ENCODE results near the gene RPRML. TPM values are rescaled to one million over a fixed set of nuclear protein-coding genes. Genes with fewer than 3 reads are reported as not detected.

The RPRML gene
- total and polyA plus RNA-seq, 2 donors (not counting 1 experiment from before 2014, with no cell fraction given): 0.89 TPM; not detected in 1

DNA sequence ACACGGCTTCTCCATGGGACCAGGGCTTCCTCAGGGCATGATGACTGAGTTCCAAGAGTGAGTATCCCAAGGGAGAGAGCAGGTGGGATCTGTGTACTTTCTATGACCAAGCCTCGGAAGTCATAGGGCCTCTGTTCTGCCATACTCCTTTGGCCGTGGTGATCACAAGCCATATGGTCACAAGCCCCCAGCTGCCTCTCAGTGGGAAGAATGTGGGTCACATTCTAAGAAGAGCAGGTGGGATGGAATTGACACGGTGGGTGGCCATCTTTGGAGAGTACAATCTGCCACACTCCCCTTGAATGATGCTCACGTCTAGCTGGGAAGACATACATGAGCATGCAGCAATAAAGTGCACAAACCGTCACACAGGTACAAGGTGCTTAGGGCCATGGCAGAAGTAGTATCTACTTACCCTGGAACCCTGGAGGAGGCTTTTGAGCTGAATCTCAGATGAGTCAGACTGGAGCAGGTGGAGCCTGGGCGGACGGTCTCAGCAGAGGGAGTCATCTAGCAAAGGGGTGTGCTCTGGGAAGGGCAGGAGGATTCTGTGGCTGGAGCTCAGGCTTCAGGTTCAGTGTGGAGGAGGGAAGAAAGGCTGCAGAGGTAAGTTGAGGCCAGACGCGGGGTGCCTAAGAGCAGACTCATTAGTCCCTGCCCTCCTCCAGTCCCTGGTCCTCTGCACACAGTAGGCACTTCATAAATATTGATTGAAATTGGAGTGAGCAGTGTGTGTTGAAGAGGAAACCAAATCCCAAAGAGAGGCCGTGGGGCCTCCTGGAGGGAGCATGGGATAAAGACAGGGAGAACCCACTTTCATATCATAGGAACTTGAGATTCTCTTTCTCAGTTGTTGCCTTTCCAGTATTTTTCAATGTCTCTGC is 29.5 kb downstream of the RPRML start:
- intact Hi-C loops (cut with micrococcal nuclease): no loop called here
- Histone ChIP-seq H2AFZ (ENCODE audit: insufficient read depth, low read depth, low read length, poor library complexity, severe bottlenecking) (no peak overlapping the region), H3K27me3 (replicated peaks in 1 of 4; ENCODE audit: control extremely low read depth in 1 of 4, control insufficient read depth in 3 of 4, insufficient read depth in 4 of 4, low read length in 3 of 4) (no peaks in the 10 kb centered on the region), H3K4me1 (ENCODE audit: control insufficient read depth in 2 of 2, insufficient read depth in 2 of 2, low read length in 2 of 2) (no peaks in the 10 kb centered on the region), H3K79me2 (ENCODE audit: control insufficient read depth, insufficient read depth, low read length) (no peaks in the 10 kb centered on the region), H3K4me3 (ENCODE audit: control extremely low read depth in 1 of 5, extremely low read depth in 1 of 5, insufficient read depth in 1 of 5, low read depth in 2 of 5, low read length in 4 of 5) (no peak overlapping the region), H3K9me3 (ENCODE audit: control extremely low read depth in 1 of 3, control insufficient read depth in 2 of 3, insufficient read depth in 1 of 3, low read length in 2 of 3) (no peaks in the 10 kb centered on the region), H3K4me2 (replicated peaks; ENCODE audit: low read depth, low read length, poor library complexity, severe bottlenecking) (no peak overlapping the region), H3K27ac (ENCODE audit: low read length in 2 of 2) (no peak overlapping the region), H3K36me3 (replicated peaks in 1 of 2; ENCODE audit: control extremely low read depth in 1 of 2, control insufficient read depth in 1 of 2, extremely low read depth in 1 of 2, insufficient read depth in 2 of 2, low read length in 1 of 2) (peaks cover 0 to 3% of the 10 kb centered on the region in 2 experiments), H3K9ac (ENCODE audit: low read length) (no peak overlapping the region), H4K20me1 (ENCODE audit: control insufficient read depth, insufficient read depth, low read length, poor library complexity, severe bottlenecking) (no peaks in the 10 kb centered on the region)
- ChIA-PET POLR2A (interaction anchor here (0.6 kb wide), 1 partner anchor 148 kb away, joined by 5 read pairs; no protein-coding TSS in a partner anchor), CTCF (interaction anchor here (4.8 kb wide), 1 partner anchor 8 kb away, joined by 30 read pairs; no protein-coding TSS in a partner anchor)
- Mint-ChIP-seq H3K27ac (no peak overlapping the region), H3K9me3 (ENCODE audit: insufficient read depth) (no peaks in the 10 kb centered on the region), H3K27me3 (no peaks in the 10 kb centered on the region), H3K4me1 (peaks cover 4% of the 10 kb centered on the region), H3K4me3 (no peak overlapping the region)
- ATAC-seq (ENCODE audit: low read depth) (no peak), DNase-seq (no peak)
- 98% methylated on average over 8 of the region's 11 CpGs for WGBS (ENCODE audit: insufficient coverage)
- TF ChIP-seq, protein P1, sequence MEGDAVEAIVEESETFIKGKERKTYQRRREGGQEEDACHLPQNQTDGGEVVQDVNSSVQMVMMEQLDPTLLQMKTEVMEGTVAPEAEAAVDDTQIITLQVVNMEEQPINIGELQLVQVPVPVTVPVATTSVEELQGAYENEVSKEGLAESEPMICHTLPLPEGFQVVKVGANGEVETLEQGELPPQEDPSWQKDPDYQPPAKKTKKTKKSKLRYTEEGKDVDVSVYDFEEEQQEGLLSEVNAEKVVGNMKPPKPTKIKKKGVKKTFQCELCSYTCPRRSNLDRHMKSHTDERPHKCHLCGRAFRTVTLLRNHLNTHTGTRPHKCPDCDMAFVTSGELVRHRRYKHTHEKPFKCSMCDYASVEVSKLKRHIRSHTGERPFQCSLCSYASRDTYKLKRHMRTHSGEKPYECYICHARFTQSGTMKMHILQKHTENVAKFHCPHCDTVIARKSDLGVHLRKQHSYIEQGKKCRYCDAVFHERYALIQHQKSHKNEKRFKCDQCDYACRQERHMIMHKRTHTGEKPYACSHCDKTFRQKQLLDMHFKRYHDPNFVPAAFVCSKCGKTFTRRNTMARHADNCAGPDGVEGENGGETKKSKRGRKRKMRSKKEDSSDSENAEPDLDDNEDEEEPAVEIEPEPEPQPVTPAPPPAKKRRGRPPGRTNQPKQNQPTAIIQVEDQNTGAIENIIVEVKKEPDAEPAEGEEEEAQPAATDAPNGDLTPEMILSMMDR (IDR thresholded peaks at IDR 0.05): no peak
- no peak for TF ChIP-seq EZH2 (IDR thresholded peaks at IDR 0.05; ENCODE audit: borderline replicate concordance, insufficient read depth, low read depth, low read length, poor library complexity, severe bottlenecking)

DNA sequence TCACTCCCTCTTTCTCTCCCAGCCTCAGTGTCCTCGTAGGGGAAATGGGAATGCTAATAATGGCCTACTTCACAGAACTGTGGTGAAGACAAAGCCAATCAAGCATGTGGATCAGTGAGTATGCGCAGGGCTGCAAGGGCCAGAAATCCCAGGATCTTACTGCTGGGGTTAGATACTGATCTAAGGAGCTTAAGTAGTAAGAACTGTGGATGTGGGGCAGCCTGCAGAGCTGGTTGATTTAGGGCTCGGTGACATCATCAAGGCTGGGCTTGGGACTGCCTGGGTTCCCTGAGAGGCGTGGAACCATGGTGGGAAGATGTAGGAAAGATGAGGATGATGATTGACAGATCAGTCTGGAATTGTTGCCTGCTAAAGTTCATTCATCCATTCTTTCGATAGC is 30.5 kb downstream of the RPRML start:
- Histone ChIP-seq H2AFZ (ENCODE audit: insufficient read depth, low read depth, low read length, poor library complexity, severe bottlenecking) (no peak overlapping the region), H3K9ac (ENCODE audit: low read length) (no peak overlapping the region), H3K4me1 (ENCODE audit: control insufficient read depth in 2 of 2, insufficient read depth in 2 of 2, low read length in 2 of 2) (peaks cover 2 to 9% of the 10 kb centered on the region in 2 donors), H3K79me2 (ENCODE audit: control insufficient read depth, insufficient read depth, low read length) (no peaks in the 10 kb centered on the region), H3K36me3 (replicated peaks in 1 of 2; ENCODE audit: control extremely low read depth in 1 of 2, control insufficient read depth in 1 of 2, extremely low read depth in 1 of 2, insufficient read depth in 2 of 2, low read length in 1 of 2) (peaks cover 0 to 3% of the 10 kb centered on the region in 2 experiments), H3K27ac (ENCODE audit: low read length in 2 of 2) (no peak overlapping the region), H3K9me3 (ENCODE audit: control extremely low read depth in 1 of 3, control insufficient read depth in 2 of 3, insufficient read depth in 1 of 3, low read length in 2 of 3) (no peaks in the 10 kb centered on the region), H4K20me1 (ENCODE audit: control insufficient read depth, insufficient read depth, low read length, poor library complexity, severe bottlenecking) (no peaks in the 10 kb centered on the region), H3K27me3 (replicated peaks in 1 of 4; ENCODE audit: control extremely low read depth in 1 of 4, control insufficient read depth in 3 of 4, insufficient read depth in 4 of 4, low read length in 3 of 4) (no peaks in the 10 kb centered on the region), H3K4me3 (ENCODE audit: control extremely low read depth in 1 of 5, extremely low read depth in 1 of 5, insufficient read depth in 1 of 5, low read depth in 2 of 5, low read length in 4 of 5) (no peak overlapping the region), H3K4me2 (replicated peaks; ENCODE audit: low read depth, low read length, poor library complexity, severe bottlenecking) (no peak overlapping the region)
- no peak for DNase-seq
- no peak for ATAC-seq (ENCODE audit: low read depth)
- Mint-ChIP-seq H3K27ac (no peak overlapping the region), H3K4me1 (peaks cover 9% of the 10 kb centered on the region), H3K27me3 (no peaks in the 10 kb centered on the region), H3K9me3 (ENCODE audit: insufficient read depth) (no peaks in the 10 kb centered on the region), H3K4me3 (no peak overlapping the region)
- intact Hi-C loops (cut with micrococcal nuclease): no loop called here
- ChIA-PET POLR2A (no interaction called here), CTCF (interaction anchor here (4.8 kb wide), 1 partner anchor 7 kb away, joined by 30 read pairs; no protein-coding TSS in a partner anchor)
- TF ChIP-seq, protein P1 (IDR thresholded peaks at IDR 0.05): no peak
- TF ChIP-seq EZH2 (IDR thresholded peaks at IDR 0.05; ENCODE audit: borderline replicate concordance, insufficient read depth, low read depth, low read length, poor library complexity, severe bottlenecking): no peak
- 95% methylated on average over 4 of the region's 5 CpGs for WGBS (ENCODE audit: insufficient coverage)

Measured in B cell (primary cell).